Activated T-cell treated with anti-CD3 and anti-CD28 coated beads, Interleukin-2, amount 50 U/mL, for 72 hours (primary cell): ENCODE measurements around the gene HAUS8. TPM values are rescaled to one million over a fixed set of nuclear protein-coding genes. Genes with fewer than 3 reads are reported as not detected.

Experiments used
- ATAC-seq, 2 donors: fragments of 150-1000 bp; cut with Tn5 transposase; replicated peaks in 1 of 2; 2 replicates each; pipeline ENCODE4 v1.10.0; 2021; ENCODE audit warnings: moderate library complexity in 2 of 2, mild to moderate bottlenecking in 1 of 2
- DNase-seq, 2 donors: peaks; one replicate each; pipeline ENCODE4 v3.0.0; 2021 to 2022; ENCODE audit warnings: mixed read lengths in 1 of 2
- H3K27ac Mint-ChIP-seq: one replicate; pipeline ENCODE4 v1.8.0; 2022; ENCODE audit warnings: mild to moderate bottlenecking, moderate library complexity, mixed read lengths
- H3K27me3 Mint-ChIP-seq: one replicate; pipeline ENCODE4 v1.8.0; 2022; ENCODE audit warnings: low read depth, mixed read lengths
- H3K36me3 Mint-ChIP-seq, 2 donors: one replicate each; pipeline ENCODE4 v1.8.0; 2022; ENCODE audit warnings: mixed read lengths in 2 of 2, mild to moderate bottlenecking in 1 of 2; ENCODE audit not compliant: insufficient read depth in 2 of 2
- H3K4me1 Mint-ChIP-seq: one replicate; pipeline ENCODE4 v1.8.0; 2022; ENCODE audit warnings: low read depth, mixed read lengths
- H3K4me3 Mint-ChIP-seq, 2 donors: one replicate each; pipeline ENCODE4 v1.8.0; 2022; ENCODE audit warnings: mild to moderate bottlenecking in 2 of 2, mixed read lengths in 2 of 2, moderate library complexity in 2 of 2
- H3K9me3 Mint-ChIP-seq, 2 donors: one replicate each; pipeline ENCODE4 v1.8.0; 2022; ENCODE audit warnings: mixed read lengths in 2 of 2
- total RNA-seq, 2 donors: library from RNA; stranded (reverse); gene quantifications; one replicate each; pipeline ENCODE4 v1.2.3, GENCODE V29; 2022

Gene HAUS8
- total RNA-seq, 2 donors from 2014 or later, result 37.3 to 45.6 TPM

- Mint-ChIP-seq H3K4me3 (peak overlapping the region; percentile 99 to 100), H3K27ac (peak overlapping the region; percentile 43), H3K9me3 (no peaks in the 10 kb centered on the region), H3K27me3 (no peaks in the 10 kb centered on the region), H3K36me3 (peaks cover 9 to 12% of the 10 kb centered on the region in 2 donors), H3K4me1 (peaks cover 86% of the 10 kb centered on the region)
- ATAC-seq (no peak), DNase-seq (no peak)
These were observed 2.3 kb upstream of the HAUS8 start for GRCh38 chr19:17077447-17078028.

GRCh38 chr19:17076543-17076991, 1.3 kb upstream of the HAUS8 start:
- H3K4me1 Mint-ChIP-seq, result peaks cover 79% of the 10 kb centered on the region
- peaks cover 9 to 12% of the 10 kb centered on the region in 2 donors for H3K36me3 Mint-ChIP-seq
- ATAC-seq (no peak), DNase-seq (peak; percentile 24 to 33)
- H3K27me3 Mint-ChIP-seq, result no peaks in the 10 kb centered on the region
- peak overlapping the region; percentile 99 to 100 for H3K4me3 Mint-ChIP-seq
- H3K9me3 Mint-ChIP-seq, result no peaks in the 10 kb centered on the region
- H3K27ac Mint-ChIP-seq, result peak overlapping the region; percentile 86

- Mint-ChIP-seq H3K4me1 (peaks cover 74% of the 10 kb centered on the region), H3K36me3 (peaks cover 9 to 16% of the 10 kb centered on the region in 2 donors), H3K9me3 (no peaks in the 10 kb centered on the region), H3K4me3 (peak overlapping the region; percentile 99 to 100), H3K27ac (peak overlapping the region; percentile 97), H3K27me3 (no peaks in the 10 kb centered on the region)
- ATAC-seq, result peak in 1 of 2 donors; percentile 4
- DNase-seq, result peak; percentile 63 to 71
These were observed 751 bp upstream of the HAUS8 start for GRCh38 chr19:17075864-17076542.

GRCh38 chr19:17074634-17075034, 618 bp downstream of the HAUS8 start:
- no peak for DNase-seq
- Mint-ChIP-seq H3K9me3 (no peaks in the 10 kb centered on the region), H3K36me3 (peaks cover 9 to 17% of the 10 kb centered on the region in 2 donors), H3K4me1 (peaks cover 72% of the 10 kb centered on the region), H3K4me3 (peak overlapping the region; percentile 99 to 100), H3K27ac (peak overlapping the region; percentile 92), H3K27me3 (no peaks in the 10 kb centered on the region)
- ATAC-seq, result no peak

GRCh38 chr19:17073869-17074633, 1.2 kb downstream of the HAUS8 start:
- peak overlapping the region; percentile 92 for H3K27ac Mint-ChIP-seq
- H3K4me1 Mint-ChIP-seq, result peaks cover 66% of the 10 kb centered on the region

GRCh38 chr19:17070912-17071311, 4.3 kb downstream of the HAUS8 start:
- ATAC-seq (no peak), DNase-seq (no peak)
- peaks cover 10 to 29% of the 10 kb centered on the region in 2 donors for H3K36me3 Mint-ChIP-seq
- H3K27ac Mint-ChIP-seq, result no peak overlapping the region
- H3K4me3 Mint-ChIP-seq, result no peak overlapping the region
- no peaks in the 10 kb centered on the region for H3K27me3 Mint-ChIP-seq
- no peaks in the 10 kb centered on the region for H3K9me3 Mint-ChIP-seq
- H3K4me1 Mint-ChIP-seq, result peaks cover 52% of the 10 kb centered on the region

More at GRCh38 chr19:17073869-17074633, 1.2 kb downstream of the HAUS8 start:
- ATAC-seq (no peak), DNase-seq (no peak)
- H3K36me3 Mint-ChIP-seq, result peaks cover 9 to 17% of the 10 kb centered on the region in 2 donors
- peak overlapping the region; percentile 99 to 100 for H3K4me3 Mint-ChIP-seq
- no peaks in the 10 kb centered on the region for H3K27me3 Mint-ChIP-seq
- H3K9me3 Mint-ChIP-seq, result no peaks in the 10 kb centered on the region

- Mint-ChIP-seq H3K27ac (no peak overlapping the region), H3K9me3 (no peaks in the 10 kb centered on the region), H3K4me1 (peaks cover 57% of the 10 kb centered on the region)
These were observed 4.8 kb downstream of the HAUS8 start for GRCh38 chr19:17070421-17070820.

GRCh38 chr19:17069193-17069592, 6.1 kb downstream of the HAUS8 start:
- DNase-seq (no peak), ATAC-seq (no peak)
- Mint-ChIP-seq H3K36me3 (peaks cover 6 to 34% of the 10 kb centered on the region in 2 donors), H3K27me3 (no peaks in the 10 kb centered on the region), H3K4me1 (peaks cover 62% of the 10 kb centered on the region), H3K27ac (no peak overlapping the region), H3K4me3 (no peak overlapping the region), H3K9me3 (no peaks in the 10 kb centered on the region)

More at GRCh38 chr19:17070421-17070820, 4.8 kb downstream of the HAUS8 start:
- Mint-ChIP-seq H3K4me3 (no peak overlapping the region), H3K27me3 (no peaks in the 10 kb centered on the region), H3K36me3 (peaks cover 9 to 29% of the 10 kb centered on the region in 2 donors)
- DNase-seq, result no peak
- ATAC-seq, result no peak

GRCh38 chr19:17063428-17063827, 11.8 kb downstream of the HAUS8 start:
- Mint-ChIP-seq H3K9me3 (no peaks in the 10 kb centered on the region), H3K4me3 (peak overlapping the region in 1 of 2 donors; percentile 15), H3K27ac (no peak overlapping the region), H3K4me1 (peaks cover 54% of the 10 kb centered on the region), H3K36me3 (peaks cover 9 to 45% of the 10 kb centered on the region in 2 donors), H3K27me3 (no peaks in the 10 kb centered on the region)
- DNase-seq, result no peak
- peak in 1 of 2 donors; percentile 55 for ATAC-seq

- H3K36me3 Mint-ChIP-seq, result peaks cover 8 to 36% of the 10 kb centered on the region in 2 donors
- no peak for ATAC-seq
- no peaks in the 10 kb centered on the region for H3K27me3 Mint-ChIP-seq
- no peak overlapping the region for H3K4me3 Mint-ChIP-seq
- no peaks in the 10 kb centered on the region for H3K9me3 Mint-ChIP-seq
- DNase-seq, result no peak
- no peak overlapping the region for H3K27ac Mint-ChIP-seq
- H3K4me1 Mint-ChIP-seq, result peaks cover 46% of the 10 kb centered on the region
These were observed 13.6 kb downstream of the HAUS8 start for GRCh38 chr19:17061691-17062090.

- DNase-seq (no peak), ATAC-seq (no peak)
- H3K4me3 Mint-ChIP-seq, result no peak overlapping the region
- H3K27me3 Mint-ChIP-seq, result no peaks in the 10 kb centered on the region
- peaks cover 42% of the 10 kb centered on the region for H3K4me1 Mint-ChIP-seq
- no peak overlapping the region for H3K27ac Mint-ChIP-seq
- H3K36me3 Mint-ChIP-seq, result peaks cover 8 to 31% of the 10 kb centered on the region in 2 donors
- H3K9me3 Mint-ChIP-seq, result no peaks in the 10 kb centered on the region
These were observed 14.0 kb downstream of the HAUS8 start for GRCh38 chr19:17061205-17061604.

- Mint-ChIP-seq H3K4me3 (no peak overlapping the region), H3K27me3 (no peaks in the 10 kb centered on the region), H3K36me3 (peaks cover 8 to 30% of the 10 kb centered on the region in 2 donors), H3K27ac (no peak overlapping the region), H3K9me3 (no peaks in the 10 kb centered on the region), H3K4me1 (peaks cover 37% of the 10 kb centered on the region)
- no peak for ATAC-seq
- DNase-seq, result no peak
These were observed 14.4 kb downstream of the HAUS8 start for GRCh38 chr19:17060802-17061201.

GRCh38 chr19:17058236-17058635, 17.0 kb downstream of the HAUS8 start:
- DNase-seq, result no peak
- Mint-ChIP-seq H3K9me3 (no peaks in the 10 kb centered on the region), H3K36me3 (peaks cover 8 to 18% of the 10 kb centered on the region in 2 donors), H3K4me3 (no peak overlapping the region), H3K27me3 (no peaks in the 10 kb centered on the region), H3K4me1 (peaks cover 12% of the 10 kb centered on the region), H3K27ac (no peak overlapping the region)
- ATAC-seq, result no peak
